K562 (cell line): ENCODE measurements around the gene ARL14EP. TPM values are rescaled to one million over a fixed set of nuclear protein-coding genes. Genes with fewer than 3 reads are reported as not detected.

ENCODE experiments used
- ATF2 ChIP-seq: sonication (generic); formaldehyde crosslinking; IDR thresholded peaks from 2 replicates; pipeline ENCODE4 v1.8.1; 2022; ENCODE audit warnings: missing genetic modification reagents
- CLOCK ChIP-seq: fragments of 250-450 bp; sonication (Bioruptor Pico); IDR thresholded peaks from 2 replicates; pipeline ENCODE4 v1.4.0; 2020; ENCODE audit warnings: mild to moderate bottlenecking, moderate library complexity, borderline replicate concordance
- HMG20B ChIP-seq: fragments of 250-450 bp; sonication (Bioruptor Pico); IDR thresholded peaks from 2 replicates; pipeline ENCODE4 v1.5.0; 2021; ENCODE audit warnings: mild to moderate bottlenecking
- ZBTB11 ChIP-seq, 3 experiments: fragments of 200-800 bp in 1 of 3; fragments of 250-450 bp in 1 of 3; fragments of 450-650 bp in 1 of 3; sonication (Bioruptor Pico) in 1 of 3; sonication (Bioruptor generic) in 1 of 3; formaldehyde crosslinking in 1 of 3; IDR thresholded peaks; 2 replicates each; pipeline versions ENCODE4 v1.6.1 to v1.8.0; 2016 to 2022; ENCODE audit warnings: mild to moderate bottlenecking in 2 of 3, missing genetic modification characterization in 2 of 3, missing compliant biosample characterization in 1 of 3, moderate library complexity in 1 of 3
- ZNF780A ChIP-seq: fragments of 250-450 bp; sonication (Bioruptor Pico); IDR thresholded peaks from 2 replicates; pipeline ENCODE4 v1.5.0; 2021; ENCODE audit warnings: mild to moderate bottlenecking
- polyA plus RNA-seq, 8 experiments: library from polyadenylated mRNA; depleted of rRNA in 4 of 8; stranded (reverse) in 5 of 8; unstranded in 3 of 8; fragments of >200 nt; fragmentation: Nextera tagmentation in 2 of 8; fragmentation: Illumina TruSeq in 1 of 8; extraction: Ambion mirVana in 2 of 8; extraction: Trizol in 1 of 8; gene quantifications; 2 replicates each; pipeline versions ENCODE4 v1.2.1 to v1.2.3, GENCODE V29; 2011 to 2014; ENCODE audit warnings: inconsistent platforms in 1 of 8, missing spikeins in 1 of 8
- total RNA-seq, 7 experiments: library from RNA; depleted of rRNA in 6 of 7; stranded (reverse); fragments of >200 nt in 6 of 7; fragmentation: Illumina TruSeq in 2 of 7; extraction: Trizol in 2 of 7; gene quantifications; 2 replicates each; pipeline versions ENCODE4 v1.2.1 to v1.2.3, GENCODE V29; 2011 to 2021; ENCODE audit warnings: low replicate concordance in 1 of 7
- TF ChIP-seq, protein P1 (sequence below): fragments of 250-450 bp; sonication (Bioruptor Pico); IDR thresholded peaks from 2 replicates; pipeline ENCODE4 v1.5.0; 2021

ARL14EP gene
- total and polyA plus RNA-seq, 9 of the 15 experiments (the other 6 are each of a cell fraction or from before 2014, with no cell fraction given), result 11.4 to 42.7 (median 25.9) TPM

GRCh38 chr11:30277176-30277575 is 45.7 kb upstream of the ARL14EP start (continued):
- TF ChIP-seq CLOCK (CRISPR knock-in tag) (no peak), ZBTB11 (CRISPR knock-in tag; IDR thresholded peaks at IDR 0.05) (no peak), ATF2 (CRISPR knock-in tag) (no peak), HMG20B (CRISPR knock-in tag) (no peak), ZNF780A (CRISPR knock-in tag) (no peak)
- TF ChIP-seq, protein P1, sequence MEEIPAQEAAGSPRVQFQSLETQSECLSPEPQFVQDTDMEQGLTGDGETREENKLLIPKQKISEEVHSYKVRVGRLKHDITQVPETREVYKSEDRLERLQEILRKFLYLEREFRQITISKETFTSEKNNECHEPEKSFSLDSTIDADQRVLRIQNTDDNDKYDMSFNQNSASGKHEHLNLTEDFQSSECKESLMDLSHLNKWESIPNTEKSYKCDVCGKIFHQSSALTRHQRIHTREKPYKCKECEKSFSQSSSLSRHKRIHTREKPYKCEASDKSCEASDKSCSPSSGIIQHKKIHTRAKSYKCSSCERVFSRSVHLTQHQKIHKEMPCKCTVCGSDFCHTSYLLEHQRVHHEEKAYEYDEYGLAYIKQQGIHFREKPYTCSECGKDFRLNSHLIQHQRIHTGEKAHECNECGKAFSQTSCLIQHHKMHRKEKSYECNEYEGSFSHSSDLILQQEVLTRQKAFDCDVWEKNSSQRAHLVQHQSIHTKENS (CRISPR knock-in tag), result no peak
